Coronary artery (tissue), 2 donors: Measurements from ENCODE around the gene STARD5.

Source experiments
- DNase-seq: peaks from one replicate; pipeline ENCODE4 v3.0.0-alpha.2; 2017; ENCODE audit warnings: low spot score
- H3K27ac ChIP-seq, 2 donors: fragments of 200-600 bp; sonication (generic); one replicate each; pipeline ENCODE4 v1.5.1; 2016 to 2019
- H3K4me3 ChIP-seq: fragments of 200-600 bp; sonication (generic); 2 replicates; pipeline ENCODE4 v1.5.1; 2016; ENCODE audit warnings: mild to moderate bottlenecking, moderate library complexity
- CTCF ChIP-seq: fragments of 200-600 bp; sonication (generic); IDR thresholded peaks from one replicate; pipeline ENCODE4 v1.5.1; 2019; ENCODE audit warnings: antibody characterized with exemption

The STARD5 gene

GRCh38 chr15:81299156-81299555 lies 24.8 kb downstream of the STARD5 start:
- Histone ChIP-seq H3K27ac (no peak overlapping the region), H3K4me3 (peak overlapping the region; percentile 30)
- TF ChIP-seq CTCF: no peak
- DNase-seq: no peak

GRCh38 chr15:81298611-81299010 lies 25.3 kb downstream of the STARD5 start:
- Histone ChIP-seq H3K27ac (no peak overlapping the region), H3K4me3 (no peak overlapping the region)
- no peak for TF ChIP-seq CTCF
- no peak for DNase-seq

GRCh38 chr15:81297603-81298575 lies 26.1 kb downstream of the STARD5 start:
- no peak for DNase-seq
- TF ChIP-seq CTCF: no peak
- peak overlapping the region; percentile 18 to 81 for H3K27ac ChIP-seq
- H3K4me3 ChIP-seq: peak overlapping the region; percentile 60

- DNase-seq: no peak
Observed at GRCh38 chr15:81297147-81297572, 26.8 kb downstream of the STARD5 start.

GRCh38 chr15:81296673-81297072 lies 27.3 kb downstream of the STARD5 start:
- Histone ChIP-seq H3K27ac (peak overlapping the region; percentile 18 to 81), H3K4me3 (peak overlapping the region; percentile 60)
- no peak for DNase-seq
- TF ChIP-seq CTCF: no peak

More at GRCh38 chr15:81297147-81297572, 26.8 kb downstream of the STARD5 start:
- no peak for TF ChIP-seq CTCF
- H3K27ac ChIP-seq: peak overlapping the region; percentile 18 to 81
- H3K4me3 ChIP-seq: peak overlapping the region; percentile 60

- Histone ChIP-seq H3K27ac (peak overlapping the region in 1 of 2 donors; percentile 81), H3K4me3 (no peak overlapping the region)
- no peak for TF ChIP-seq CTCF
- DNase-seq: no peak
Observed at GRCh38 chr15:81296186-81296585, 27.8 kb downstream of the STARD5 start.
